HG03460 (cell line): ENCODE measurements around the gene EIF1B.
A peak's percentile ranks its signal among the peaks of the same experiment; 100 is the strongest.

Experiments
- ATAC-seq: cut with Tn5 transposase; IDR thresholded peaks from one replicate; pipeline ENCODE4 v1.9.1; 2021; ENCODE audit not compliant: unreplicated experiment

EIF1B gene

DNA sequence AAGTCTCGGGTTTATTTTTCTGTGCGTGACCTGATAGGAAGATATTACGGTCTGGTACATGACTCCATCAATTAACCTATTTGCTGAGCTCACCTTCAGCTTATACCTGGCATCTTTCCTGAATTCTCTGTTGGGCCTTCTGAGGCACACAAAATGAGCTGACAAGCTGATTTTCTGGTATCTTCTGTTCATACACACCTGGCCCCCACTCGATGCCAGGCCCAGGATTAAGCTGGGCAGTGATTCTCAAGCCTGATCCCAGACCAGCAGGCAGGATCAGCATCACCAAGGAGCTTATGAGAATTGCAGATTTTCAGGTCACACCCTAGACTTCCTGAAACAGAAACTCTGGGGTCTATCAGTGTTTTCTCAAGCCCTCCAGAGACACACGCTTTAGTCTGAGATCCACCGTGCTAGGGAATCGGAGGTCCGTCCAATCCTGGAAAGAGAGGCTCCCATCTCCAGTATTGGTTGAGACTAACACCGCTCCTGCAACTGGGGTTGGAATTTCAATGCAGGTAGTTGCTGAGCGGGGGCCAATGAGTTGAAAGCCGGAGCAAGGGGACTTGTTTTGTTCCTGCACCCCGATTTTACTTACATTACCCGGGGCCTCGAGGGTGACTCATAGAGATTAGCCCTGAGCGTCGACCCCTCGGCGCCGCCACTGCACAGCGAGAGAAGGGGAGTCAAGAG lies 636 bp upstream of the EIF1B start:
- no peak for ATAC-seq

GRCh38 chr3:40309925-40310695 lies 603 bp downstream of the EIF1B start:
- ATAC-seq: peak; percentile 39

DNA sequence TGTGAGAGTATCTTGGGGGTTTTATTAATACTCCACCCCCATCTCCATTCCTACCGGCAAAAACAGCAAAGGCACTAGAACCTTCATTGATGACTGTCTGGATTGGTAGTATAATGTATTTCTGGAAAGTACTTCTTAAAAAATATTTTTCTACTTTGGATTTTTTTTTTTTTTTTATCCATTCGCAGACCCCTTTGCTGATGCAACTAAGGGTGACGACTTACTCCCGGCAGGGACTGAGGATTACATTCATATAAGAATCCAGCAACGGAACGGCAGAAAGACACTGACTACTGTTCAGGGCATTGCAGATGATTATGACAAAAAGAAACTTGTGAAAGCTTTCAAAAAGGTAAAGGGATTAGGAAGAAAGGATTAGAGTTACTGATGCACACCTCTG lies 1.2 kb downstream of the EIF1B start:
- no peak for ATAC-seq

DNA sequence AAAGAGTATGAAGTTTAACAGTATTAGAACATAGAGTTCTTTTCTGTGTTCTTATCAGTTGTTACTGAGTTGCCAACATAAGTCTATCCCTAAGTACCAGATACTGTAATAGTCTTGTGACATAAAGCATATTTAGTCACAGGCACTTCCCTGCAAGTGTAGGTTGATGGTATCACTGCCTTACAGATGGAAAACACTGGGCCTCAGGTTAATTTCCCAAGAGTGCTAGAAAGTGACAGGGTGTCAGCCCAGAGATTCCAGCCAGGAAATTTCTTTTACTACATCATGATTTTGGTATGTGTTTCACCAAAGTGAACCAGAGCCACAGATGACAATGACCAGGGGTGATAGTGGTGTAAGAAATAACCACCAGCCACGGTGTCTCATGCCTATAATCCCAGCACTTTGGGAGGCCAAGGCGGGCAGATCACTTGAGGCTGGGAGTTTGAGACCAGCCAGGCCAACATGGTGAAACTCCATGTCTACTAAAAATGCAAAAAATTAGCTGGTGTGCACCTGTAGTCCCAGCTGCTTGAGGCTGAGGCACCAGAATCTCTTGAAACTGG lies 3.2 kb downstream of the EIF1B start:
- no peak for ATAC-seq

- ATAC-seq: no peak
Observed at GRCh38 chr3:40313975-40314860, 4.7 kb downstream of the EIF1B start.

- no peak for ATAC-seq
Observed at GRCh38 chr3:40317061-40317855, 7.8 kb downstream of the EIF1B start.

GRCh38 chr3:40321818-40322217 lies 12.3 kb downstream of the EIF1B start:
- no peak for ATAC-seq

DNA sequence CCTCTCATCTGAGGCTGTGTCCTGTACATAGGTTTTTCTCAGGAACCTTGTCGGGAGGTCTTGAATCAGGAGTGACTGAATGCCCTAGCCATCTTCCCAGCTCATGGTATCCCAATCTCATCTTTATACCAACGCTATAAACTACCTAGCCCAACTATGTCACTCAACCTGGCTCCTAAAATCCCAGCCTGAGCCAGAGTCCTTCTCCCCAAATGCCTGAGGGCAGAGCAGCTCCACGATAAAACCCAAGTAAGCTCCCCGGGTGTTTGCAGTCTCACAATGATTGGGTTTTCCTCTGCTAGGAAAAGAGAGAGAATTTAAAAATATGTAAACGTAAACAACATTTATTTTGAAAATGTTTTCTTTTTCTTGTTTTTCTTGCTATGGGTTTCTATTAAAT lies 14.4 kb downstream of the EIF1B start:
- ATAC-seq: no peak

- ATAC-seq: no peak
Observed at GRCh38 chr3:40324621-40325020, 15.1 kb downstream of the EIF1B start.

- no peak for ATAC-seq
Observed at GRCh38 chr3:40325465-40325864, 16.0 kb downstream of the EIF1B start.

DNA sequence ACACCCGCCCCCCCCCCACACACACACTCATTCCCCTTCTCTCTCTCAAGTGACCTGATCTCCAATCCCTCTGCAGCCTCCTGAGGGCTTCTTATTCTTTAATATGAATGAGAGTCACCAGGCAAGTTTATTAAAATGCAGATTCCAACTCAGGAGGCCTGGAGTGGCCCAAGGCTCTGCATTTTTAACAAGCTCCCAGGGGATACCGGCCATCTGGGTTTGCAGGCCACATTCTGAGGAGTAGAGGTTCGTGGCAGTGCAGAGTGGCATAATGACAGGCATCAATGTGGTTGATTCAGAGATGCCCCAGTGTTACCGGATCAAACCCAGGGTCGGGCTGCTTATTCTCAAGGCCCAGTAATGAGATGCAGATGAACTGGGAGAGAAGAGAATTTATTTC lies 18.9 kb downstream of the EIF1B start:
- no peak for ATAC-seq

DNA sequence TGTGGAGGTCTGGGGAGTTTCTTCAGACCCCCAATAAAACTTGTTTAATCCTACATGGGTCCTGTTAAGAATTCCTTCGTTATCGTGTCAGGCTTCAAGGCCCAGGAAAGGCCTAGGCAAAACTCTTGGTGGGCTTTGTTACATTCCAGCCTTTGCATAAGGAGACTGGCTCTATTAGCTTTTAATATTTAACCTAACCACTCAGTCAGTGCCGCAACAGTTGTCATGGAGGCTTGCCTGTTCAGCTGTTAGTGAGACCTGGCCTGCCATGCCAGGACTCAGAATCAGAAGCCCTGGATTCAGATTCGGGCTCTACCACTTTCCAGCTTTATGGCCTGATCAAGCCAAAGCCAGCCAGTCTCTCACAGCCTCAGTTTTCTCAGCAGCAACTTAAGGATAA lies 19.6 kb downstream of the EIF1B start:
- ATAC-seq: no peak

DNA sequence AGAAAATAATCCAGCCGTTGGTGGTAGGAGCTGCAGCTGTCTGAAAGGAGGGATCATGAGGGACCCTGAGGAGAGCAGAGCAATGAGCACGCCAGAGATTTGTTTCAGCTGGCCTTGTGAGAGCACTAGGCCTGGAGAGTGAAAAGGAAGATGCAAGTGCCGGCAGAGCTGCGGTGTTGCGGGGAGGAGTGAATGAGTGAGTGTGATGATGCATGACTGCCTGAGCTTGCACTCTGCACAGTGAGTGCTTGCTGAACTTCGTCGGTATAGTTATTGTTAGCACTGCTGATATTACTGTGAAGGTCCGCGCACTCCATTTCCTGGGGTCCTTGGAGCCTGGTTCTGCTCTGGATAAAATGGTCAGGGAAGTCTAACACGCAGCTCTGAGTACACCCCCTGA lies 23.2 kb downstream of the EIF1B start:
- ATAC-seq: no peak

DNA sequence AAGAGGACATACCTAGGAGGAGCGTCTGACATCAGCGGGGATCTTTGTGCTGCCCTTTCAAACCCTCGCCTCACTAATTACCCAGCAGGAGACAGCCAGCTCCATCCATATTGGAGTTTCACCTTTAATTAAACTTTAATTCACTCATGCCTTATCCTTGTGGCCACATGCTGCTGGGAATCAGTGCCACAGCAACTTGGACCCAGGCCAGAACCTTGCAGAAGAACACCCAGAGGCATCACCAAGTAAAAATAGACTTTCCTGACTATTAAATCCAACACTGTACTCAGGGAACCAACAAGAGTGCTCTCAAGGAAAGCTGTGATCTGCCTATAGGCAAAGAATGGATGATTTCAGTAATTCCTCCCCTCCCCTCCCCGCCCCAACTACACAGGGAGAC lies 23.9 kb downstream of the EIF1B start:
- ATAC-seq: no peak

DNA sequence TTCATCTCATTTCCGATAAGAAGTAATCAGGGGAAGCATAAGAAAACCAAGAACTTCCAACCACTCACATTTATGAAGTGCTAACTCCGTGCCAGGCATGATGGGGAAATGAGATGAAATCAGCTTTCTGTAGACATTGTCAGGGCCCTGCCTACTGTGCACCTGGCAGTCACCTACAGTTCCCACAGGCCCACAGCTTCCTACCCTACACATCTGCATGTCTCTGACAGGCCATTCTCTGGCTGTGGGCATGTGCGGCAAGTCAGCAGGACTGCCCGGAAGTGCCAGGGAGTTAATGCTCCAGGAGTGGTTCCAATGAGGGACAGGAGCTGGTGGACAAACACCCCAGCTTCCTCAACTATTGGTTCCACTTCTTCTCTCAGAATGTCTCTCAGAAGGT lies 24.3 kb downstream of the EIF1B start:
- no peak for ATAC-seq

- ATAC-seq: no peak
Observed at GRCh38 chr3:40336101-40336500, 26.6 kb downstream of the EIF1B start.

- no peak for ATAC-seq
Observed at GRCh38 chr3:40336511-40337135, 27.1 kb downstream of the EIF1B start.

GRCh38 chr3:40337136-40338108 lies 27.9 kb downstream of the EIF1B start:
- no peak for ATAC-seq

GRCh38 chr3:40339871-40340270 lies 30.4 kb downstream of the EIF1B start:
- ATAC-seq: no peak
